HepG2 (cell line): ENCODE results near the gene SMARCE1. TPM values are rescaled to one million over a fixed set of nuclear protein-coding genes. Genes with fewer than 3 reads are reported as not detected.

ENCODE experiments used
- ATF7 ChIP-seq, 2 experiments: fragments of 450-650 bp in 1 of 2; sonication (generic) in 1 of 2; formaldehyde crosslinking in 1 of 2; IDR thresholded peaks; 2 replicates each; pipeline versions ENCODE4 v1.4.0 to v1.6.1; 2016 to 2020; ENCODE audit warnings: antibody characterized with exemption in 1 of 2, mild to moderate bottlenecking in 1 of 2, missing genetic modification reagents in 1 of 2
- DNMT3B ChIP-seq: conservative IDR thresholded peaks from 2 replicates; pipeline ENCODE4 v1.6.1; 2016; ENCODE audit warnings: missing biosample characterization, control low read depth
- GATA4 ChIP-seq: sonication (generic); IDR thresholded peaks from 2 replicates; pipeline ENCODE4 v1.6.1; 2016; ENCODE audit warnings: antibody characterized with exemption, low read depth, borderline replicate concordance
- HOXD1 ChIP-seq: sonication (generic); formaldehyde crosslinking; IDR thresholded peaks from 2 replicates; pipeline ENCODE4 v1.5.0; 2020; ENCODE audit warnings: missing genetic modification reagents
- KLF16 ChIP-seq, 2 experiments: sonication (generic) in 1 of 2; formaldehyde crosslinking in 1 of 2; IDR thresholded peaks; 2 replicates each; pipeline versions ENCODE4 v1.6.1 to v1.8.0; 2016 to 2023; ENCODE audit warnings: missing genetic modification reagents in 2 of 2, missing compliant biosample characterization in 1 of 2
- NFATC3 ChIP-seq: sonication (generic); formaldehyde crosslinking; IDR thresholded peaks from 2 replicates; pipeline ENCODE4 v1.5.1; 2020; ENCODE audit warnings: mild to moderate bottlenecking, missing genetic modification reagents
- NRL ChIP-seq: sonication (generic); formaldehyde crosslinking; IDR thresholded peaks from 2 replicates; pipeline ENCODE4 v1.5.0; 2020; ENCODE audit warnings: missing genetic modification reagents, mild to moderate bottlenecking, moderate library complexity, borderline replicate concordance
- PHF8 ChIP-seq: sonication (generic); formaldehyde crosslinking; IDR thresholded peaks from 2 replicates; pipeline ENCODE4 v1.5.0; 2020; ENCODE audit warnings: missing genetic modification reagents
- RAD21 ChIP-seq: fragments of 450-650 bp; formaldehyde crosslinking; IDR thresholded peaks from 2 replicates; pipeline ENCODE4 v1.5.0; 2020; ENCODE audit warnings: mild to moderate bottlenecking
- RORA ChIP-seq: sonication (generic); formaldehyde crosslinking; IDR thresholded peaks from 2 replicates; pipeline ENCODE4 v1.5.0; 2020; ENCODE audit warnings: mild to moderate bottlenecking, missing genetic modification reagents, moderate library complexity
- SMAD1 ChIP-seq: sonication (generic); formaldehyde crosslinking; IDR thresholded peaks from 2 replicates; pipeline ENCODE4 v1.4.0; 2020; ENCODE audit warnings: missing genetic modification reagents, low read depth, mild to moderate bottlenecking, borderline replicate concordance
- TBX2 ChIP-seq: sonication (generic); formaldehyde crosslinking; IDR thresholded peaks from 2 replicates; pipeline ENCODE4 v1.5.0; 2020; ENCODE audit warnings: missing genetic modification reagents, mild to moderate bottlenecking, borderline replicate concordance
- TCF7L2 ChIP-seq: IDR thresholded peaks from 2 replicates; pipeline ENCODE4 v1.6.1; 2011; ENCODE audit warnings: mild to moderate bottlenecking, low read depth, low read length, moderate library complexity
- ZBTB7A ChIP-seq: sonication (generic); formaldehyde crosslinking; IDR thresholded peaks from 2 replicates; pipeline ENCODE4 v1.8.0; 2022; ENCODE audit warnings: mild to moderate bottlenecking, missing genetic modification reagents
- ZMAT3 ChIP-seq: sonication (generic); formaldehyde crosslinking; conservative IDR thresholded peaks from 2 replicates; pipeline ENCODE4 v1.7.0; 2021; ENCODE audit warnings: missing genetic modification reagents
- ZMYM2 ChIP-seq: sonication (generic); formaldehyde crosslinking; IDR thresholded peaks from 2 replicates; pipeline ENCODE4 v1.8.0; 2022; ENCODE audit warnings: mild to moderate bottlenecking, missing genetic modification reagents
- ZNF253 ChIP-seq: sonication (generic); formaldehyde crosslinking; IDR thresholded peaks from 2 replicates; pipeline ENCODE4 v1.8.0; 2022; ENCODE audit warnings: mild to moderate bottlenecking, missing genetic modification reagents, borderline replicate concordance
- ZNF367 ChIP-seq: sonication (generic); formaldehyde crosslinking; IDR thresholded peaks from 2 replicates; pipeline ENCODE4 v1.4.0; 2020; ENCODE audit warnings: missing genetic modification reagents, borderline replicate concordance
- polyA plus RNA-seq, 8 experiments: library from polyadenylated mRNA; depleted of rRNA in 3 of 8; stranded (reverse) in 7 of 8; unstranded in 1 of 8; fragments of >200 nt; fragmentation: Illumina TruSeq in 4 of 8; extraction: Trizol in 4 of 8; gene quantifications; 2 replicates each; pipeline versions ENCODE4 v1.2.1 to v1.2.3, GENCODE V29; 2011 to 2016; ENCODE audit warnings: low read depth in 4 of 8, missing spikeins in 1 of 8, mixed read lengths in 1 of 8; ENCODE audit not compliant: insufficient read depth in 1 of 8
- total RNA-seq, 5 experiments: library from RNA; depleted of rRNA; stranded (reverse); fragments of >200 nt; fragmentation: Illumina TruSeq; extraction: Trizol; gene quantifications; 2 replicates each; pipeline ENCODE4 v1.2.3, GENCODE V29; 2016; ENCODE audit warnings: low read depth in 1 of 5
- TF ChIP-seq, protein P1 (sequence below): IDR thresholded peaks from 2 replicates; pipeline ENCODE4 v1.6.1; 2012; ENCODE audit warnings: low read length, improper control_type of control experiment
- TF ChIP-seq, protein P2 (sequence below): sonication (generic); formaldehyde crosslinking; conservative IDR thresholded peaks from 2 replicates; pipeline ENCODE4 v1.8.0; 2022; ENCODE audit warnings: low read depth, missing genetic modification reagents
- TF ChIP-seq, protein P3 (sequence below): sonication (generic); formaldehyde crosslinking; conservative IDR thresholded peaks from 2 replicates; pipeline ENCODE4 v1.4.0; 2020; ENCODE audit warnings: missing genetic modification reagents
- TF ChIP-seq, protein P4 (sequence below): IDR thresholded peaks from 2 replicates; pipeline ENCODE4 v1.6.1; 2016; ENCODE audit warnings: low read depth

SMARCE1 gene
- total and polyA plus RNA-seq, 2 of the 13 experiments (the other 11 are each of a cell fraction or from before 2014, with no cell fraction given) = 43.5 to 127 TPM

DNA sequence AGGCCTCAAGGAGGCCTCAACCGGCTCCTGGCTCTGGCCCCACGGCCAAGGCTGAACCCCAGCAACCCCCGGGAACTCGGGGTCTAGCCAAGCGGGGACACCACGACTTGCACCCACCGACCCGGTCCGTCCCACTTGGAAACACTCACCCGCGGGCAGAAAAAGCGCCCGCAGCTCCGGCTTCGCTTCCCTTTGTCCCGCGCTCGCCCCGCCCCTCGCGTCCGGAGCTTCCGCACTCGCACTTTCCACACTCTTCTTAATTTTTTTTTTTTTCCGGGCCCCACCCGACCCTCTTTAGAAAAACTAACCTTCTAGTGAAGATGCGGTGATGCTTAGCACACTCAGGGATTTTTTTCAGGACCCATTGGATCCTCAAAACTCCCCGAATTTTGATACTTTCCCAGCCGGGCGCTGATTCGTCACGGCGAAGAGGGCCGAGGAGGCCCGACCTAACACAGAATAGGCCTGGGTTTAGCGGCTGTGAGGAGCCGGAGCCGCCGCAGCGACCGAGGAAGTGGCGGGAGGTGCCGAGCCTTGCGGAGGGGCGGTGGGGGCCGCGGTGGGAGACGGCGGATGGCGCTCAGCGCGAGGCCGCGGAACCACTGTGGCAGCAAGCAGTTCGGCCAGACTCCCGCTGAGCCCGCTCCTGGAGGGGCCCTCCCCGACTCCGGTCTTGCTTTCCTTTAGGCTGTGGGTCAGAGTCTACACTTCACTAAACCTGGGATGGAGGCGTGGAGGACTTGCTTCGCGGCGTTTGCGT, at the start of gene SMARCE1 (continued):
- TF ChIP-seq, protein P1, sequence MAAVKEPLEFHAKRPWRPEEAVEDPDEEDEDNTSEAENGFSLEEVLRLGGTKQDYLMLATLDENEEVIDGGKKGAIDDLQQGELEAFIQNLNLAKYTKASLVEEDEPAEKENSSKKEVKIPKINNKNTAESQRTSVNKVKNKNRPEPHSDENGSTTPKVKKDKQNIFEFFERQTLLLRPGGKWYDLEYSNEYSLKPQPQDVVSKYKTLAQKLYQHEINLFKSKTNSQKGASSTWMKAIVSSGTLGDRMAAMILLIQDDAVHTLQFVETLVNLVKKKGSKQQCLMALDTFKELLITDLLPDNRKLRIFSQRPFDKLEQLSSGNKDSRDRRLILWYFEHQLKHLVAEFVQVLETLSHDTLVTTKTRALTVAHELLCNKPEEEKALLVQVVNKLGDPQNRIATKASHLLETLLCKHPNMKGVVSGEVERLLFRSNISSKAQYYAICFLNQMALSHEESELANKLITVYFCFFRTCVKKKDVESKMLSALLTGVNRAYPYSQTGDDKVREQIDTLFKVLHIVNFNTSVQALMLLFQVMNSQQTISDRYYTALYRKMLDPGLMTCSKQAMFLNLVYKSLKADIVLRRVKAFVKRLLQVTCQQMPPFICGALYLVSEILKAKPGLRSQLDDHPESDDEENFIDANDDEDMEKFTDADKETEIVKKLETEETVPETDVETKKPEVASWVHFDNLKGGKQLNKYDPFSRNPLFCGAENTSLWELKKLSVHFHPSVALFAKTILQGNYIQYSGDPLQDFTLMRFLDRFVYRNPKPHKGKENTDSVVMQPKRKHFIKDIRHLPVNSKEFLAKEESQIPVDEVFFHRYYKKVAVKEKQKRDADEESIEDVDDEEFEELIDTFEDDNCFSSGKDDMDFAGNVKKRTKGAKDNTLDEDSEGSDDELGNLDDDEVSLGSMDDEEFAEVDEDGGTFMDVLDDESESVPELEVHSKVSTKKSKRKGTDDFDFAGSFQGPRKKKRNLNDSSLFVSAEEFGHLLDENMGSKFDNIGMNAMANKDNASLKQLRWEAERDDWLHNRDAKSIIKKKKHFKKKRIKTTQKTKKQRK = no peak
- TF ChIP-seq GATA4 = no peak
- TF ChIP-seq ZMYM2 (CRISPR knock-in tag) = peak; percentile 68; the same call in 1 of the 2 replicates
- TF ChIP-seq ZNF367 (CRISPR knock-in tag) = peak; percentile 58; the same call in 1 of the 2 replicates
- TF ChIP-seq RAD21 (CRISPR knock-in tag) = no peak
- TF ChIP-seq NRL (CRISPR knock-in tag) = peak; percentile 81
- TF ChIP-seq RORA (CRISPR knock-in tag) = no peak
- peak; percentile 53 for TF ChIP-seq HOXD1 (CRISPR knock-in tag)
- TF ChIP-seq, protein P2, sequence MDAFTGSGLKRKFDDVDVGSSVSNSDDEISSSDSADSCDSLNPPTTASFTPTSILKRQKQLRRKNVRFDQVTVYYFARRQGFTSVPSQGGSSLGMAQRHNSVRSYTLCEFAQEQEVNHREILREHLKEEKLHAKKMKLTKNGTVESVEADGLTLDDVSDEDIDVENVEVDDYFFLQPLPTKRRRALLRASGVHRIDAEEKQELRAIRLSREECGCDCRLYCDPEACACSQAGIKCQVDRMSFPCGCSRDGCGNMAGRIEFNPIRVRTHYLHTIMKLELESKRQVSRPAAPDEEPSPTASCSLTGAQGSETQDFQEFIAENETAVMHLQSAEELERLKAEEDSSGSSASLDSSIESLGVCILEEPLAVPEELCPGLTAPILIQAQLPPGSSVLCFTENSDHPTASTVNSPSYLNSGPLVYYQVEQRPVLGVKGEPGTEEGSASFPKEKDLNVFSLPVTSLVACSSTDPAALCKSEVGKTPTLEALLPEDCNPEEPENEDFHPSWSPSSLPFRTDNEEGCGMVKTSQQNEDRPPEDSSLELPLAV = no peak
- TF ChIP-seq ZMAT3 (CRISPR knock-in tag) = peak; percentile 92
- peak; percentile 100 for TF ChIP-seq PHF8
- 0 out of 2 replicates have a peak, but pooled peaks have one; percentile 11 for TF ChIP-seq SMAD1 (CRISPR knock-in tag)
- TF ChIP-seq ATF7 (IDR thresholded peaks at IDR 0.05) = no peak
- TF ChIP-seq ATF7 (CRISPR knock-in tag; IDR thresholded peaks at IDR 0.05) = peak; percentile 66; the same call in 1 of the 2 replicates
- TF ChIP-seq TBX2 = peak; percentile 66
- peak; percentile 73; the same call in 1 of the 2 replicates for TF ChIP-seq ZBTB7A
- no peak for TF ChIP-seq TCF7L2
- TF ChIP-seq KLF16 (CRISPR knock-in tag; IDR thresholded peaks at IDR 0.05) = peak in 1 of 2 experiments; percentile 64; a peak in 2 of 4 replicates
- TF ChIP-seq ZNF253 = peak; percentile 67
- TF ChIP-seq NFATC3 = peak; percentile 62; the same call in 1 of the 2 replicates
- peak; percentile 57 for TF ChIP-seq DNMT3B (CRISPR knock-in tag)
- TF ChIP-seq, protein P3, sequence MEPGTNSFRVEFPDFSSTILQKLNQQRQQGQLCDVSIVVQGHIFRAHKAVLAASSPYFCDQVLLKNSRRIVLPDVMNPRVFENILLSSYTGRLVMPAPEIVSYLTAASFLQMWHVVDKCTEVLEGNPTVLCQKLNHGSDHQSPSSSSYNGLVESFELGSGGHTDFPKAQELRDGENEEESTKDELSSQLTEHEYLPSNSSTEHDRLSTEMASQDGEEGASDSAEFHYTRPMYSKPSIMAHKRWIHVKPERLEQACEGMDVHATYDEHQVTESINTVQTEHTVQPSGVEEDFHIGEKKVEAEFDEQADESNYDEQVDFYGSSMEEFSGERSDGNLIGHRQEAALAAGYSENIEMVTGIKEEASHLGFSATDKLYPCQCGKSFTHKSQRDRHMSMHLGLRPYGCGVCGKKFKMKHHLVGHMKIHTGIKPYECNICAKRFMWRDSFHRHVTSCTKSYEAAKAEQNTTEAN = peak; percentile 22; the same call in 1 of the 2 replicates
- TF ChIP-seq, protein P4, sequence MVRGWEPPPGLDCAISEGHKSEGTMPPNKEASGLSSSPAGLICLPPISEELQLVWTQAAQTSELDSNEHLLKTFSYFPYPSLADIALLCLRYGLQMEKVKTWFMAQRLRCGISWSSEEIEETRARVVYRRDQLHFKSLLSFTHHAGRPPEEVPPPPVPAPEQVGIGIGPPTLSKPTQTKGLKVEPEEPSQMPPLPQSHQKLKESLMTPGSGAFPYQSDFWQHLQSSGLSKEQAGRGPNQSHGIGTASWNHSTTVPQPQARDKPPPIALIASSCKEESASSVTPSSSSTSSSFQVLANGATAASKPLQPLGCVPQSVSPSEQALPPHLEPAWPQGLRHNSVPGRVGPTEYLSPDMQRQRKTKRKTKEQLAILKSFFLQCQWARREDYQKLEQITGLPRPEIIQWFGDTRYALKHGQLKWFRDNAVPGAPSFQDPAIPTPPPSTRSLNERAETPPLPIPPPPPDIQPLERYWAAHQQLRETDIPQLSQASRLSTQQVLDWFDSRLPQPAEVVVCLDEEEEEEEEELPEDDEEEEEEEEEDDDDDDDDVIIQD (CRISPR knock-in tag) = peak; percentile 9; the same call in 1 of the 2 replicates
